GM18499 (cell line): ENCODE data around the gene SPN.
"Not testable (repeated sequence)": the region's sequence is repeated elsewhere in the genome, so short reads cannot be mapped to it uniquely, and the experiment has no call there.

Source experiments
- ATAC-seq: cut with Tn5 transposase; IDR thresholded peaks from one replicate; pipeline ENCODE4 v1.9.1; 2021; ENCODE audit warnings: moderate number of reproducible peaks; ENCODE audit not compliant: insufficient read depth, unreplicated experiment

SPN gene

GRCh38 chr16:29644973-29645693 is 17.9 kb upstream of the SPN start:
- ATAC-seq: no peak

GRCh38 chr16:29645694-29646187 is 17.3 kb upstream of the SPN start:
- no peak for ATAC-seq

- no peak for ATAC-seq
Measured at GRCh38 chr16:29646947-29647346, 16.1 kb upstream of the SPN start.

- ATAC-seq: no peak
Measured at GRCh38 chr16:29649588-29650494, 13.2 kb upstream of the SPN start.

GRCh38 chr16:29650771-29651170 is 12.3 kb upstream of the SPN start:
- no peak for ATAC-seq

- ATAC-seq: no peak
Measured at GRCh38 chr16:29651774-29652349, 11.2 kb upstream of the SPN start.

GRCh38 chr16:29653471-29653870 is 9.6 kb upstream of the SPN start:
- no peak for ATAC-seq

GRCh38 chr16:29653890-29654289 is 9.2 kb upstream of the SPN start:
- not testable (repeated sequence) for ATAC-seq

- no peak for ATAC-seq
Measured at GRCh38 chr16:29656688-29657523, 6.1 kb upstream of the SPN start.

- ATAC-seq: no peak
Measured at GRCh38 chr16:29658705-29659104, 4.3 kb upstream of the SPN start.

GRCh38 chr16:29662000-29662728 is 883 bp upstream of the SPN start:
- ATAC-seq: no peak

GRCh38 chr16:29662729-29663015 is 375 bp upstream of the SPN start:
- ATAC-seq: no peak

- no peak for ATAC-seq
Measured at GRCh38 chr16:29663807-29664090, 702 bp downstream of the SPN start.

GRCh38 chr16:29664091-29664921 is 1.3 kb downstream of the SPN start:
- ATAC-seq: no peak

- ATAC-seq: no peak
Measured at GRCh38 chr16:29665294-29666077, 2.4 kb downstream of the SPN start.

GRCh38 chr16:29667322-29667610 is 4.2 kb downstream of the SPN start:
- not testable (repeated sequence) for ATAC-seq

GRCh38 chr16:29667755-29668154 is 4.7 kb downstream of the SPN start:
- no peak for ATAC-seq

GRCh38 chr16:29668267-29668666 is 5.2 kb downstream of the SPN start:
- no peak for ATAC-seq

- no peak for ATAC-seq
Measured at GRCh38 chr16:29673501-29673900, 10.5 kb downstream of the SPN start.
